GM19240 (cell line): ENCODE measurements around the gene NFE2L3.
"Not testable (repeated sequence)": the region's sequence is repeated elsewhere in the genome, so short reads cannot be mapped to it uniquely, and the experiment has no call there.

Experiments
- DNase-seq: peaks from one replicate; pipeline ENCODE4 v3.0.0; 2011; ENCODE audit warnings: low spot score; ENCODE audit not compliant: insufficient read length

The NFE2L3 gene, protein sequence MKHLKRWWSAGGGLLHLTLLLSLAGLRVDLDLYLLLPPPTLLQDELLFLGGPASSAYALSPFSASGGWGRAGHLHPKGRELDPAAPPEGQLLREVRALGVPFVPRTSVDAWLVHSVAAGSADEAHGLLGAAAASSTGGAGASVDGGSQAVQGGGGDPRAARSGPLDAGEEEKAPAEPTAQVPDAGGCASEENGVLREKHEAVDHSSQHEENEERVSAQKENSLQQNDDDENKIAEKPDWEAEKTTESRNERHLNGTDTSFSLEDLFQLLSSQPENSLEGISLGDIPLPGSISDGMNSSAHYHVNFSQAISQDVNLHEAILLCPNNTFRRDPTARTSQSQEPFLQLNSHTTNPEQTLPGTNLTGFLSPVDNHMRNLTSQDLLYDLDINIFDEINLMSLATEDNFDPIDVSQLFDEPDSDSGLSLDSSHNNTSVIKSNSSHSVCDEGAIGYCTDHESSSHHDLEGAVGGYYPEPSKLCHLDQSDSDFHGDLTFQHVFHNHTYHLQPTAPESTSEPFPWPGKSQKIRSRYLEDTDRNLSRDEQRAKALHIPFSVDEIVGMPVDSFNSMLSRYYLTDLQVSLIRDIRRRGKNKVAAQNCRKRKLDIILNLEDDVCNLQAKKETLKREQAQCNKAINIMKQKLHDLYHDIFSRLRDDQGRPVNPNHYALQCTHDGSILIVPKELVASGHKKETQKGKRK

GRCh38 chr7:26151953-26152781 is at the start of gene NFE2L3:
NFE2L3 (plus strand) TSS chr7:26152198; CDS start chr7:26152499, 301 bp downstream.
- peak; percentile 64 for DNase-seq

GRCh38 chr7:26103596-26103995 is 48.4 kb upstream of the NFE2L3 start:
- no peak for DNase-seq

DNA sequence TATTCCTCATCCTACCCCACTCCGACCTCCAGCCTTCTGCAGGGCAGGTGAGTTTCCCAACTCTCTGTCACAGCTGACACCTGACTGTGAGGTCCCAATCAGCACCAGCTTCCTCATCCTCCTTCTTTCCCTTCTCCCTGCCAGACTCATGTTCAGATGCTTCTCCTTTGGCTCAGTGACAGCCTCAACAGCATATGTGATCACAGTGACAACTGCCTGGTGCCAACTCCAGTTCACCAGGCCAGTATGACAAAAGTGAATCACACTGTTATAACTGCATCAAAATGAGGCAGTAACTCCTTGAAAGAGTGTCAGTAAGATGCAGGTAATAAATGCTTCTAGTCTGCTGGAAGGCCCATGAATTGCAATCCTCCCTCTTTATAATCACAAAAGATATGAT is 46.8 kb upstream of the NFE2L3 start:
- no peak for DNase-seq

GRCh38 chr7:26105931-26106330 is 46.1 kb upstream of the NFE2L3 start:
- no peak for DNase-seq

DNA sequence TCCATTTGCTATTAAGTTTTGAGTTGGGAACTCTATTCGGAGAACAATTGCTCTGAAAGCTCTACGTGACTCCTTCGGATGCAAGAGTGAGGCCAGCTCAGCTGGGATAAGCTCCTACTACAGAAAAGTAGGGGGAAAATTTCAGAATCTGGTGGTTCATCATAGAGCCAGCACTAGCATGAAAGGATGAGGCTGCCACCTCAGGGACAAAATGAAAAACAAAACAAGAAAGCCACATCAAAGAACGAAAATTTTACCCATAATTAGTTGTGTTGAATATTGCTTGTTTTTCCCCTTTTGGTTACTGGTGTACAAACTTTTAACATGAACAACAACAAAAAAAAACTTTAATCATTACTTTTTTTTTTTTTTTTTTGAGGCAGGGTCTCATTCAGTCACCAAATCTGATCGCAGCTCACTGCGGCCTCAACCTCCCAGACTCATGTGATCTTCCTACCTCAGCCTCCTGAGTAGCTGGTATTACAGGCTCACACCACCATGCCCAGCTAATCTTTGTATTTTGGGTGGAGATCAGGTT is 39.7 kb upstream of the NFE2L3 start:
- no peak for DNase-seq

DNA sequence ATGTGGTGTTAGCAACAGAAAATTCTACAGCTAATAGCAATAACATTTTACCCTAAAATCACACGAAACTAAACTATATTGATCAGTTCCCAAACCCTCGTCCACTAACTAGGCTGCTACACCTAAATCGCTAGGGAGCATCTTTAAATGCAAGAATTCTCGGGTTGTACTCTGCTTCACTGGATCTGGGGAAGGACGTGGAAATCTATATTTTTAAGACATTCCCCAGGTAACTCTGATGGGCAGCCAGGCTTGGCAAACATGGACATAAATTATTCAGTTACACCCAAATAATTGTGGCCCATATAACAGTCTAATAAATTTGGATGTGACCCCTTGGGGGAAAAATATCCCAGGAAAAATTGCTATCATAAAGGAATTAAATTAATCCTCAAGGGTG is 36.3 kb upstream of the NFE2L3 start:
- no peak for DNase-seq

DNA sequence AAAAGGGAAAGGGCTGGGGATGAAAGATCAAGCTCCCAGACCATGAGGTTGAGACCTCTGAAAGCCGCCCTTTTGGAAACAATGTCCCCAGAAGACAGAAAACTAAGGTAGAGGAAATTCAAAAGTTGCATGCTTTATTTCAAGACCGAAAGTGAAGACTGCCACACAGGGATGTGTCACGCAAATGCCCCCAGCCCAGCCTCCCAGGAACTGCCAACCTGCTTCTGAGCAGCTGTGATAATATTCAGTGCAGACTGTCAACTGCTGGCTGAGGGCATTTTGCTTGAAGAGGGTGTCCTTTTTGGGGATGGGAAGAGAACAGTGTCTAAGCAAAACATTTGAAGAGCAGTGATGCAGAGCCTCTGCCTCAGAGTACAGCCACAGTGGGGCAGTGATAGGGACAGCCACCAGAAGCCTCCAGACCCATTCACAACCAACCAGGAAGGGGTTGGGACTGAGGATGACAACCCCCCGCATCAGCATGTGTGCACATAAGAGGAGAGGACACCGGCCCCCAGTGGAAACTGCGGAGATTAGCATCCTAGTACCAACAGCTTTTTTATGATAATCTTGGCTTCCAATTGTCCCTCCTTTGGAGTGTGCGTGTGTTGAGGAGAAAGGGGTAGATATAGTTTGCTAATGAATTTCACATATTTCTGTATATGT is 34.7 kb upstream of the NFE2L3 start:
- no peak for DNase-seq

DNA sequence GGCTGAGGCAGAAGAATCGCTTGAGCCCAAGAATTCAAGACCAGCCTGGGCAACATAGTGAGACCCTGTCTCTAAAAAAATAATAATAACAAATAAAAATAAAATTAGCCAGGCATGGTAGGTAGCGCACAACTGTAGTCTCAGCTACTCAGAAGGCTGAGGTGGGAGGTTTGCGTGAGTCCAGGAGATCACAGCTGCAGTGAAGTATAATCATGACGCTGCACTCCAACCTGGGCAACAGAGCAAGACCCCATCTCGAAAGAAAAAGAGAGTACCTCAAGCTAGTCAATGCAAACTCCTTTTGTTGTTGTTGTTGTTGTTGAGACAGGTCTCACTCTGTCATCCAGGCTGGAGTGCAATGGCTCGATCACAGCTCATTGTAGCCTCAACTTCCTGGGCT is 34.0 kb upstream of the NFE2L3 start:
- DNase-seq, result no peak

- DNase-seq, result no peak
These were observed 29.3 kb upstream of the NFE2L3 start for GRCh38 chr7:26122745-26123144.

- not testable (repeated sequence) for DNase-seq
These were observed 27.2 kb upstream of the NFE2L3 start for GRCh38 chr7:26124775-26125174.

DNA sequence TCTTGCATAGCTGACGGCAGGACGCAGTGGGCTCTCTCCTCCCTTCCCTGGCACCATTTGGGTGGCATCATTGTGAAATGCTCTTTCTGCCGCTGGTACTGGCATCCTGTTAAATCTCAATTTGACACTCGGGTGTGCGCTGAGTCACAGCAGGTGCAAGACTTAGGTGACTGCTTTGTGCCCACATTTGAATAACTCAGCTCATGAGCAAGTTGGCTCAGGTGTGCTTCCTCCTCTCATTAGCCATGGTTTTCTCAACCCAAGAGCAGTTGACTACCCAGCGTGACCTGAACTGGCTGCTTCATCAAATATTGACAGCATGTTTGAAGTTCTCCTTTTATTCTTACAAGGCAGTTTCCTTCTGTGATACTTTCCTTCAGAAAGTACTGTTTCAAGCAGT is 24.6 kb upstream of the NFE2L3 start:
- DNase-seq, result no peak

GRCh38 chr7:26131056-26131589 is 20.9 kb upstream of the NFE2L3 start:
- no peak for DNase-seq

- DNase-seq, result no peak
These were observed 16.9 kb upstream of the NFE2L3 start for GRCh38 chr7:26135076-26135475.

DNA sequence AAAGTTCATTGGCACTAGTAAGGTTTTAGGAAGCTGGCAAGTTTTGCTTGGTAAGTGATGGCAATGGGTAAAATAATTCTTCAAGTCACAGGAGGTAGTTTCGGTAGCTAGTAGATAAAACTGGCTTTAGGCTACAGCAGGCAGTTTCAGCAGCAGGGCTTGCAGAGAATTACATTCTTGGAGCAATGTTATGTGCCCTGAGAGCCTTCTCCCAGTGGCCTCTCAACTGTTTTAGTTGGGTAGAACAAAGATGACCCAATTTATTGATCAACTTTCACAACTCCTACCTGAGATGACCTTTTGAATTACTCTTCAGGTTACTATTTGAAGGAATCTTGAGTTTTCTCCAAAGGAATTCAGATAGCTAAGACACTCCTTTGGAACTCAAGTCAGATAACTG is 16.4 kb upstream of the NFE2L3 start:
- no peak for DNase-seq

DNA sequence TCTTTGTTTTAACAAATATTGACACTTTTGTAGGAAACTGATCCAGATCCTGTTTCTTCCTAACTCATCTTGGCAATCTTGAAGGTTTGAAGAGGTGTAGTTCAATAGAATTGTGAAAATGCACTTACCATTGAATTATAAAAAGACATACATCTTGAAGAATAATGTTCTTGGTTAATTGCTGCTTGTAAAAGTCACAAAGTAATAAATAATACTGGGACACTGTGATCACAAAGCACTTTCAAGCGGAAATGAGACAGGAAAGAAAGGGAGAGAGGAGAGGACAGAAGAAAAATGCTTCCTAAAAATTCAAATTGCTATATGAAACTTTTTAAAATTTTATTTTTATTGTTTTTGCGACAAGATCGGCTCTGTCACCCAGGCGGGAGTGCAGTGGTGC is 15.2 kb upstream of the NFE2L3 start:
- DNase-seq, result no peak

DNA sequence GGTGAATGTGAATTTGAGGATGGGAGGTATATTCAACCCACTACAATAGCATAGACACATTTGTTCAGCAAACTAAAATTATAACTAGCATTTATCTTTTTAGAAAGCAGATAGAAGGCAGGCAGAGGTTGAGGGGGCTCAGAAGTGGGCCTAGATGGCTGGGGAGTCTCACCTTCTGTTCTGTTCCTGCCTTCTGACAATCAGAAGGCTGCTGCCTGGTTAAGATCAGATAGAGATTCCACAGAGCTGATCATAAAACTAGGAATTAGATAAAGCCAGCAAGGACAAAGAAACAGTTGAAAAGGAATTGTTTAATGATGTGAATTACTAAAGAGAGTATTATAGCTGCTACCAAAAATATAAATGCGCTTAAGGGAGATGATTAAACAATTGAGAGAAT is 11.6 kb upstream of the NFE2L3 start:
- no peak for DNase-seq

GRCh38 chr7:26141077-26141476 is 10.9 kb upstream of the NFE2L3 start:
- DNase-seq, result no peak

DNA sequence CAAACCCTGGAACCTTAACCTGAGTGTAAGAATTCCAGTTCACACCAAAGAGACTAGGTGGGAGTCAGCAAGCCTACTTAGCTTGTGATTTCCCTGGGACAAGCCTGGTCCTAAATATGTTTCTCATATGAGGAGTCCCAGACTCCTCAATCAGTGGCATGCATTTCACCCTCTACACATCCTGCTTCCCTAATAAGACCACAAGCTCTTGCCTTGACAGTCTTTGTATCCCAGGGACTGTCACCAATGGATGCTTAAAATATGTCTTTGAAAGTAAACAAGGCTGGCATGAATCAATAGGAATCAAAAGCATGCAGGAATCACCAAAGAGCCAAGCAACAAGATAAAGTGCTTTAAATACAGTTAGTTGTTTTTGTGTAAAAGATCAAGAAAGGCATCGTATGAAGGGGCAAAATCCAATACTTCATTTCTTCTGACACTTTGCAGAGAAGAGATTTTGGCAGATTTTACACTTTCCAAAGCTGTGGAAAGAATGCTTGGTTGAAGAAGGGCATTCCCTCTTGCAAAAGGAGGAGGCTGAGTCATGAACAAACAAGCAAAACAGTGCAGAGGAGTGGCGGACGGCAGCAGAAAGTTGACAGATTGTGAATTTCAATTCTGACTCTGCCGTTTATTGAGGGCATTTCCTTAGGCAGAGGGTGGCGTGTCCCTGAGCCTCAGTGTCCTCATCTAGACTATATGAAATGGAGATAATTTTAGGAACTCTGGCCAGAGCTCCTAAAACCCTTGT is 8.5 kb upstream of the NFE2L3 start:
- no peak for DNase-seq

DNA sequence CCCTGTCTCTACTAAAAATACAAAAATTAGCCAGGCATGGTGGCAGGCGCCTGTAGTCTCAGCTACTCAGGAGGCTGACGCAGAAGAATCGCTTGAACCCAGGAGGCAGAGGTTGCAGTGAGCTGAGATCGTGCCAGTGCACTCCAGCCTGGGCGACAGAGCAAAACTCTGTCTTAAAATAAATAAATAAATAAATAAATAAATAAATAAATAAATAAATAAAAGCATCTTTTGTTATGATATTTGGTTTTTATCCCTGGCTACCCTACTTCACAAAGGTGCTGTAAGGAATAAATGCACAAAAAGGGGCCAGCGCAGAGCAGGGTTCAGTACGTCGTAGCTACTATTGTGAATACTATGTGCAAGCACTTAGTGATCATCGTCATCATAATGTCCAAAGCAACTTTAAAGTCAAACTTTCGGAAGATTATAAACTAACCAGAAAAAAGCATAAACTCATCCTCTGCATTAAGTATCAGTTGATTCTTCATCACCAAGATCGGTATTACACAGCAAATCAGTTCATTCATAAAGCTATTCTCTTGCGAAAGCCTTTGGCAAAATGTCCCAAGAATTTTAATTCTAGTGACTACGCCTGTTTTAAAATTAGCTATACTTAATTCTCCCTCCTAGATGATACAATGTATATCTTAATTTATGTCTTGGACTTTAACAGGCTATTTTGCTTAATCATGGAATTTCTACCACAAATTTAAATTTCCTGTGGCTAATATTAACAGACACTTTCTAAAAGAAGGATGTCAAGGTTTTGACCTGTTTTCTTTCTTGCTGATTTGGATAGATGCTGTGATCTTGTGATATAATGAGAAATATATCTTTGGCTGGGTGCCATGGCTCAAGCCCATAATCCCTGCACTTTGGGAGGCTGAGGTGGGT is 7.6 kb upstream of the NFE2L3 start:
- DNase-seq, result no peak
